HG03196 (cell line): ENCODE results near the gene STRBP.
"Not testable (repeated sequence)": the region's sequence is repeated elsewhere in the genome, so short reads cannot be mapped to it uniquely, and the experiment has no call there.

Experiments
- ATAC-seq: cut with Tn5 transposase; IDR thresholded peaks from one replicate; pipeline ENCODE4 v1.9.1; 2021; ENCODE audit not compliant: unreplicated experiment

STRBP gene

GRCh38 chr9:123283455-123283854 is 15.1 kb upstream of the STRBP start:
- ATAC-seq = no peak

- ATAC-seq = no peak
Observed at GRCh38 chr9:123283048-123283408, 14.6 kb upstream of the STRBP start.

- no peak for ATAC-seq
Observed at GRCh38 chr9:123282362-123283047, 14.1 kb upstream of the STRBP start.

- no peak for ATAC-seq
Observed at GRCh38 chr9:123281659-123282350, 13.4 kb upstream of the STRBP start.

GRCh38 chr9:123278879-123279493 is 10.6 kb upstream of the STRBP start:
- ATAC-seq = not testable (repeated sequence)

GRCh38 chr9:123278361-123278760 is 10.0 kb upstream of the STRBP start:
- no peak for ATAC-seq

GRCh38 chr9:123276551-123276950 is 8.2 kb upstream of the STRBP start:
- ATAC-seq = no peak

GRCh38 chr9:123271133-123271532 is 2.7 kb upstream of the STRBP start:
- not testable (repeated sequence) for ATAC-seq

- no peak for ATAC-seq
Observed at GRCh38 chr9:123269281-123269680, 895 bp upstream of the STRBP start.

GRCh38 chr9:123268199-123268464 is 254 bp downstream of the STRBP start:
- no peak for ATAC-seq

- ATAC-seq = peak; percentile 11
Observed at GRCh38 chr9:123267481-123268198, 746 bp downstream of the STRBP start.

GRCh38 chr9:123266655-123267399 is 1.6 kb downstream of the STRBP start:
- no peak for ATAC-seq

GRCh38 chr9:123265833-123266232 is 2.6 kb downstream of the STRBP start:
- ATAC-seq = no peak

- ATAC-seq = no peak
Observed at GRCh38 chr9:123263227-123263626, 5.2 kb downstream of the STRBP start.

GRCh38 chr9:123262338-123262737 is 6.0 kb downstream of the STRBP start:
- no peak for ATAC-seq

GRCh38 chr9:123261006-123261677 is 7.2 kb downstream of the STRBP start:
- ATAC-seq = no peak

GRCh38 chr9:123260340-123260739 is 8.0 kb downstream of the STRBP start:
- no peak for ATAC-seq

- ATAC-seq = no peak
Observed at GRCh38 chr9:123257276-123257675, 11.1 kb downstream of the STRBP start.

GRCh38 chr9:123255718-123256117 is 12.7 kb downstream of the STRBP start:
- ATAC-seq = no peak

- no peak for ATAC-seq
Observed at GRCh38 chr9:123253204-123253603, 15.2 kb downstream of the STRBP start.

- ATAC-seq = no peak
Observed at GRCh38 chr9:123251741-123252140, 16.6 kb downstream of the STRBP start.
